HG03469 (cell line): ENCODE measurements around the gene PLB1.

ENCODE experiments used
- ATAC-seq: cut with Tn5 transposase; IDR thresholded peaks from one replicate; pipeline ENCODE4 v1.9.1; 2021; ENCODE audit warnings: mild to moderate bottlenecking, moderate library complexity, moderate number of reproducible peaks; ENCODE audit not compliant: unreplicated experiment

The PLB1 gene

DNA sequence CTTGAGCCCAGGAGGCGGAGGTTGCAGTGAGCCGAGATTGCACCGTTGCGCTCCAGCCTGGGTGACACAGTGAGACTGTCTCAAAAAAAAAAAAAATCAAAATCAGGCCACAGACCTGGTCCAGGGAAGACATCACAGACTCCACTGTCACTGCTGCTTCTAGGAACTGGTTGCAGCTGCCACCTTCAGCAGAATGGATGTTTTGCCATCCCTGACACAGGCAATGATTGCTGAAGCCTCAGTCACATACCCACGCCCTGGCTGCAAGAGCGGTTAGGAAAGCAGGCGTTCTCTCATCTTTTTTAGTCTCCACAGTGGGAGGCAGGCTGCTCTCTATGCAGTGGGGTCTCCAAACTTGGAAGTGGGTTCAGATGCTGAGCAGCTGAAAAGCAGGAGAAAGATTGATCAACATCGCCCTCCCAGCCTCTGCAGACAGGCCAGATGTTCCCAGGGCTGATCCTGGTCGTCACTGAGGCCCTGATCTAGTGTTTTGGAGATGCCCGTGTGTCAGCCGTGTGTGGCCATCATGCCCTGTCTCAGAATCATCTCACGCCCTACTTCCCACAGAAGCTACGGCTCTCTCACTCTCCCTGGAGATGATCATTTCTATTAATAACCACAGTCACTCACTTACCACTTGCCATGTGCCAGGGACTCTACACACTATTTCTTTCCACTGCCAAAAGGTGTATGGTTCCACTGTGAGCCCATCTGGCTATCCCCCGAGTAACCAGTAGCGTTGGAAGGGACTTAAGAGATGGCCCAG is 91.8 kb downstream of the PLB1 start:
- ATAC-seq: no peak

DNA sequence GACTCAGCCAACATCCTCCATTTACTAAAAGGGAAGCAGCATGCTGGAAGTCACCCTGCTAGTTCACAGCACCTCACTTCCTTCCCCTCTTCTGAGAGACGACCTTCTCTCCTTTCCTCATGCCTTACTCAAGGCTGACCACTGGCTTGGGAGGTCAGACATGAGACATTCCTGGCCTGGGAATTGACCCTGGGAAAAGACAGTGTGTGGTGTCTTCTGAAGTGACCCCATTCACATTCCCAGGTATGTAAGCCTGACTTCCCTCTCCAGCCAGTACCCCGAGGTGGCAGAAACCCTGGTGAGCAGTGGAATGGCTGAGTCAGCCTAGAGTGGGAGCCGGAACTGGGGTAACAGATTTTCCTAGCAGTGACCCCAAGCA is 92.4 kb downstream of the PLB1 start:
- no peak for ATAC-seq

DNA sequence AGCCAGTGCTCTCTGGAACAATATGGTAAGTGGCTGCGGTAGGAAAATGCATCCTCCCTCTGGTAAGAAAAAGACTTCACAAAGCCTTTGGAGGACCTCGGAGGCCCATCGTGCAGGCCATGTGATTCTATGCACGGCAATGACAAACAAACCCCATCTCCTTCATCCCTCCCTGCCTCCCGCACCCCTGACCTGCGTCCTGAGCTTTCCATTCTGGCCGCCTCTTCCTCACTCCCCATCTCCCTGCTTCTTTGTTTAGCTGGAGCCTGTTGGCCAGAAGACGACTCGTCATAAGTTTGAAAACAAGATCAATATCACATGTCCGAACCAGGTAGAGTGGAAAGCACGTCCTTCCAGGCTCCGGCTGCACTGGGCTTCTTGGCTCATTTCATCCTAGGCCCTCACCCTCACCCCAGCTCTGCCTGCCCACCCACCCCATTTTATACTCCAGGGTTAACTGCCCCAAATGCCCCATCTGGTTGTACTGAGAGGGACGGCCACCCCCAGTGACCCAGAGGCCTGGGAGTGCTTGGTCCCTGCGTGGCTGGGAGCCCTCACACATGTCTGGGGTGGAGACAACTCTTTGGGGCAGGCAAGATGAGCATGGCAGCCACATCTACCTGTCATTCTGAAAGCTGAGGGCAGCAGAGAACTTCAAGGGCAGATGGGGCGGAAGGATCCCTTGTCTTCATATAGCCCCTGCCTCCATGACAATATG is 94.0 kb downstream of the PLB1 start:
- no peak for ATAC-seq

DNA sequence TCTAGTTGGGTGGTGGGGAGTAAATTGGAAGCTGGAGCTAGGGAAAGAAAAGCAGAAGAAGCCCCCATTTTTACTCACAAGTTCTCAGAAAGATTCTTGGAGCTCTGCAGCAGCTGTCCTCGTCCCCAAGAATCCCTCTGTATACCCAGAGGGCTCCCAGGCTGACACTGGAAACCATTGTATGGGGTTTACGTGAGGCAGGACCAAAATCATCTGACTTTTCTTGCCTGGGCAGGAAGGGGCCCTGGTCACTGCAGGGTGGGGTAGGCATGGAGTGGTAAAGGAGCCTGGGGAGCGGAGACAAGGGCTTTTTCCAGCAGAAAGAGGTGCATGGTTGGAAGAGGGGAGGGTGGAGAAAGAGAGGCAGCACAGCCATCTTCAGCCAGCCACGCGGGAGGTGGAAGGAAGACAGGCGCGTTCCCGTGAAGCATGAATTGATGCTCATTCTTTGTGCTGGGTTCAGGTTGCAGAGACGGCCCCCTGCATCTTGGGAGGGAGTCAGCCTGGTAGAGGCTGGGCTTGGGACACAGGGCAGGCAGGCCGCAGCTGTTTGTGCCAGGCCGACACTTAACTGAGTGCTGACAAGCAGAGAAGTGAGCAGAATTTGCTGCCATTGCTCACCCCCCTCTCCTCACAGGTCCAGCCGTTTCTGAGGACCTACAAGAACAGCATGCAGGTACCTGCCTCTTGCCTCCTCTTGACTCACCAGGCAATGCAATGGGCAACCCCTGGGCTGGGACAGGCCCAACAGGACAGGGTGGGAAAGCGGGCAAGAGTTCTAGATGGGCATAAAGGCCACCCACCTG is 94.8 kb downstream of the PLB1 start:
- ATAC-seq: no peak

DNA sequence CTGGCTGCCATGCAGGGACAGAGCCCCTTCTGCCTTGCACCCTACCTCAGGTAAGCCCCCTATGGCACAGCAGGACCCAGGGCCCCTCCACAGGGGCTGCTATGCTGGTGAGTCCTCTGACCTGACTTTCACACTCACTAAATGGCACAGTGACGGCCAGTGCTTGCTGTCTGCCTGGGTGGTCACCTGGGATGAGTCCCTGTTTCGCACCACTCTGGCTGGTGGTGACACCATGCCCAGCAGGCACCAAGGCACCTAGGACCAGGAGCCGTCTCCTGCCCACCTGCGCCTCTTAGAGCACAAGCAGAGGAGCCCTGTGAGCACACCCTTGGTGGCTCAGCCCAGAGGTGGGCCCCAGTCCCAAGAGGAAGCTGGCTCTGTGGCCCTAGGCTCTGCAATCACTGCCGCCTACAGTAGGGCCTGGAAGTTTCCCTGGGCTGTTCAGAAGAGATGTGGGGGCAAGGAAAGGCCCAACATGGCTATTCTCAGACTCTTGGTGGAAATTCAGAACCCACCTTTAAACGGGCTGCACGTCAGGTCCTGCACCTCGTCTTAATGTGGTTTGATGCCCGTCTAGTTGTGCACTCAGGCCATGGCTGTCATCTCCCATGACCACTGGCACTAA is 96.0 kb downstream of the PLB1 start:
- ATAC-seq: no peak

DNA sequence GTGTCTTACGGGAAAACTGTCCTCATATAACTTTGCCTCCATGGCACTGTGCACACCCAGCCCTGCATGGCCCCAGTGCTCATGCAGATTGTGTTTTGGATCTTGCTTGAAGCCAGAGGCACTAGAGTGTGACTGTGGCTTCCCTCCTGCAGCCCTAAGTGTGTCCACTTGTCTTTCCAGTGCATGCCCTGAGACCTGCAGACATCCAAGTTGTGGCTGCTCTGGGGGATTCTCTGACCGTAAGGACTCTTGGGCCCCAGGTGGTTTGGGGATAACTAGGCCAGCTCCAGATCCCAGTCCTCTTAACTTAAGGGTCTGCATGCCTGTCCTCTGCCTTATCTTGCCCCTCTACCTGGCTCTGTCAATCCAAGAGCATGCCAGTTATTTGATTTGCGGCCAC is 96.6 kb downstream of the PLB1 start:
- ATAC-seq: no peak

DNA sequence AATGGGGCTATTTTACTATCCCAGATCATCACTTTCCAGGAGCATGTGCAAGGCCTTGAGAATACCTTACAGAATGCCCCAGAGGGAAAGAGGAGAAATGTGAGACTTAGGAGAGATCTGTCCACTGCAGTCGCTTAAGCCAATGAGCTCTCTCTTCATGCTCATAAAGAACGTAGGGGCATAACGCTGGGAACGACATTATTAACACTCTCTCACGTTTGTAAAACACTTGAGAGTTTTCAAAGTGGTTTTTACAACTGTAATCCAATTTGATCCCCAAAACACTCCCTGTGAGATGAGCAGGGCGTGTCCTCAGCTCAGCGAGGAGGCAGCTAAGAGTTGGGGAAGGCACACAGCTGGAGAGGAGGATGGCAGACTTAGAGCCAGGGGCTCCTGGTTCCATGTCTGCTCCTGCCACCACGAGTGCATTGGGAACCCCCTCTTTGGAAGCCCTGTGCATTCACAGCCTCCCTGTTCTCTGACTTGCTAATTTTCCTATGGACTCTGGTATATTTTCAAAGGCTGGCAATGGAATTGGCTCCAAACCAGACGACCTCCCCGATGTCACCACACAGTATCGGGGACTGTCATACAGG is 97.4 kb downstream of the PLB1 start:
- no peak for ATAC-seq

DNA sequence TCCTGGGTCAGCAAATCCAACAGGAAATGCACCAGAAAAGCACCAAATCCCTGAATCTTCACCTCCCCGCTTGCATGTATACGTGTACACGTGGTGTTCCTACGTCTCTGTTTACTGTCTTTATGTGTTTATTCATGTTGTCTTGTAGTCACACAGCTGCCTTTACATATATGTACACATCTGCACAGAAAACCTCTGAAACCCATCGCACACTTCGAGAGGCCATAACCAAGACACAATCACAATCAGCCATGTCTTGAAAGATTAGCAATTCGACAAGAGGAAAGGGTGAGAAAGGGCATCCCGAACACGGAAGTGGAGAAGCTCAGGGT is 98.1 kb downstream of the PLB1 start:
- no peak for ATAC-seq

DNA sequence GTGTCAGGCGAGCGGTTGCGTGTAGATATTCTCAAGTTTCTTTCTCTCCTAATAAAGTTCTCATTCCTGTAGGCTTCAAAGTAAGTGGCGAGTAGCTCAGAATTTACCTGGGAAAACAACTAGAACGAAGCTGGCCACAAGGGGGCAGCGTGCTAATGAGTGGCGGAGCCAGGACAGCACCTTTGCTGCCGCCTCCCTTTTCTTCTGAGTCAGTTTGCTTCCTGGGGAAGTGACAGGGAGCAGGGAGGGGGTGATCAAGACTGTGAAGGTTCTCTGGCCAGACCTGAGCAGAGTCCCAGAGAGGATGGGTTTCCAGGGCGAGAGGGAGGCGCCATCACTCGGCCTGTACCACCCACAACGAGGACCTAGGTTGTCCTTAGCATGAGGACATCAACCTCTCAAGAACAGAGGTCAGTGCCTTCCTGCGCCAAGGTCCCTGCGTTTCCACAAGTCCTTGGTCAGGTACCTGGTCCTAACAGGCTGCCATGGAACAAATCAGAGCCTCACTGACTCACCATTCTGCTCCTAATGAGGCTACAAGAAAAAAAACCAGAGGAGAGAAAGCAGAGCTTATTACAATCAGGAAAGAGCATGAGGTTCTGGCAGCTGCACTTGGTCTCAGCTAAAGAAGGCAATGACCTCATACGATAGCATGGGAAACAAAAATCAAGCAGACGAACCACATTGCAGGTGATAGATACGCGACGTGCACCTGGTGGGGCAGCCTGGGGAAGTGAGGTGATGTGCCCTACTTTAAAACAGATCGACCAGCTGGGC is 98.7 kb downstream of the PLB1 start:
- no peak for ATAC-seq

DNA sequence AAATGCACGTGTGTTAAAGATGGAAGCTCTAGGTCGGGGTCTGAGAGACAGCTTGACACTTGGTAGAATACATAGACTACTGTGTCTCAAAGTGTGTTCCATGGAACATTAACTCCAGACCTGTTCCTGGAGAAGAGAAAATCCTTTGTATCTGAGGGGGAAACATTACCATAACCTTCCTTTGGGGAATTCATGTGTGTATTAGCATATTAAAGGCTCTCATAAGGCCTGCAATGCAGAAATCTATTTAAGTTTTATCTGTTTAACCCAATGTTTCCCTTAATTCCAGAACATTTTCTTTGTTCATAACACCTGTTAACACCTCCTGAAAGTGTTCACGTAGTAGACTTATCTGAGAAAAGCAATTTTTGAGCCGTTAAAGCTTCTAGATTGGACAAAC is 99.5 kb downstream of the PLB1 start:
- ATAC-seq: no peak

DNA sequence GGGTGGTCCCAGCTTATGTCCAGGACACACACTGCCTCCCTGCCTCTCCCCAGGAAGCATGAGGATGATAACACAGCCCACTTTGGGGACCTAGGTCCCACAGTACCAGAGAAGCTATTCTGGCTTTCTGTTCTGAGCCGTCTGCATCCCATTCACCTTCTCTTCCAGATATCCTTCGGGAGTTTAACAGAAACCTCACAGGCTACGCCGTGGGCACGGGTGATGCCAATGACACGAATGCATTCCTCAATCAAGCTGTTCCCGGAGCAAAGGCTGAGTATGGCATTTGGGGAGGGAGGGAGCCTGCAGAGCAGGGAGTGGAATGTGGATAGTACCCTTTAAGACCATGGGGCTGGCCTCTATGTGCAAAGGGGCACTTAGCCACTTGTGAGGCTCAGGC is 102.6 kb downstream of the PLB1 start:
- no peak for ATAC-seq

DNA sequence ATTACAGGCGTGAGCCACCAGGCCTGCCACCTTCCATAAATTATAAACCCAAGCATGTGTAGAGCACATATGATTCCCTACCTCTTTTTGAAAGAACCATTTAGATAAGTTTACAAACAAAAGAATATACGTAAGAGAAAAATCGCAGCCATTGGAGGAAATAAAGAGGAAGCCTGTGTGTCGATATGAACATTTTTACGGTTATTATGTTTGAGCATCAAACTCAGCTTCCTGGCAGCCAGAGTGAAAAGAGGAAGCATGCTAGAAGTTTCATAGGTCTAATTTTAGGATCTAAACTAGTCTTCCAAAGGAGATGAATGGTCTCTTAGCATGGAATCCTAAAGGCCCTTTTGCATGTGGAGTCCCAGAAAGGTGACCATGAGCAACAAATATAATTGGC is 104.3 kb downstream of the PLB1 start:
- no peak for ATAC-seq

DNA sequence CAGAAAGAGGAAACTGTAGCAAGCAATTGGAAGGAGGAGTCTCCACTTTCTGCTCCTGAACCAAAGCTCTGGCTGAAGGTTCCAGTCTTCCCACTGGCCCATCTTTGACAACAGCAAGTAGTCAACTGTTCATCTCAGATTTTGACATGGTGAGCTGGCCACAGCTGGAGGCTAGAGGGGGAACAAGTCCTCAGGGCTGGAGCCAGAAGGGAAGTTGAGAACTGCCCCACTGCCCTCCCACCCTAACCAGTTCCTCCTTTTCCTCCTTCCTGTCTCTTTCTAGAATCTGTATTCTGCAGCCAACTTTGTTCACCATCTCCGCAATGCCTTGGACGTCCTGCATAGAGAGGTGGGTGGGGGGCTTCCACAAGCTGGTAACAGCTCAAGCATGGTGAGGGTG is 105.8 kb downstream of the PLB1 start:
- no peak for ATAC-seq

DNA sequence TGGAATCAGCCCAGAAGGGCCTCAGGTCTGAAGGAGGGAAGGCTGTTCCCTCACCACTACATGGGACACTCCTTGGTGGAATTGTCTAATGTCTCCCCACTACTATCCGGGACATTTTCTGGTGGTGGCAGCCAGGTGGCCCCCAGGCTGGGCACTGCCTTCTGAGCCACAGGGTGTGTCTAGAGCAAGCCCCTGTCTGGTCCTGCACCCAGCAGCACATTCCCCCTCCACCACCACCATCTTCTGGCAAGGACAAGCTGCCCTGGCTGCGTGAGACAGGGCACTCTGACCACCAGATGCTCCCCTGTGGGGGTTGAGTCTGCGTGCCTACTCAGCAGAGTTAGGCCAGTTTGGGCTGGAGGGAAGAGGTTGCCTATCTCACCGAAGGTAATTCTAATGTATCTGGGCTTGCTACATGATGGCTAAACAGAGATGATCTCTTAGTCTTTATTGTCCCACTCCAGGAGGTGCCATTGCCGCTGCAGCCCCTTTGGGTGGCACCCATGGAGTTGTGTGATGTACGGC is 106.3 kb downstream of the PLB1 start:
- no peak for ATAC-seq

DNA sequence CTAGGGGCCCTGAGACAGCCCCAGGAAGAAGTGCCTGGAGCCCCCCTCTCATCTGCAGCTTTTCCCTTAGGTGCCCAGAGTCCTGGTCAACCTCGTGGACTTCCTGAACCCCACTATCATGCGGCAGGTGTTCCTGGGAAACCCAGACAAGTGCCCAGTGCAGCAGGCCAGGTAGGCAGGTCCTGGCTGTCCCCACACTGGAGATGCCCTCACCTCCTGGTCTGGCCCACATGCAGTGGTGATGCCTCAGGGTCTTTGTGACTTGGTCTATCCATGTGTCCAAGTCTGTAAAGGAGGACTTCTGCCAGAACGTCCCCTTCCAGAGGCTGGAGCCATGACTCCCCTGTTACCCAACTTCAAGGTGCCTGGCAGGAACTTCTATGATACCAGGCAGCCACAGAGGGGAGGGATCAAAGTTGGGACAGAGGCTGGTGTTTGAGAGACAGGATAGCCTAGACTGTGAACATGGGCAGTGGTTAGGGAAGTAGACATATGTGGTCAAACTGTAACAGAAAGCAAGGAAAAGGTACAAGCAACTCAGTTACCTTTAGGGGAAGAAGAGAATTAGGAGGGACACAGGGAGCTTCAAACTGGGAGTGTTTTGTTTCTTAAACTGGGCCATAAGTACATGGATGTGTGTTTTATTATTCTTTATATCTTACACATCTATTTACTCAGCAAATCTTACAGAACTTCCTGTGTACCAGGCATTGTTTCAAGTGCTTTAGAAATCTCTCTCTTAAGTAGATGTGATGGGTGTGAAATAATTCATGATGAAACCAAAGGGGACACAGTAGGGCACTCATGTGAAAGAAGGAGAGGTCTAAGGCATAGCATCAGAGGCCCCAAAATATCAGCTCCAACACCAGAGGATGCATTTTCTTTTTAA is 107.1 kb downstream of the PLB1 start:
- ATAC-seq: no peak

DNA sequence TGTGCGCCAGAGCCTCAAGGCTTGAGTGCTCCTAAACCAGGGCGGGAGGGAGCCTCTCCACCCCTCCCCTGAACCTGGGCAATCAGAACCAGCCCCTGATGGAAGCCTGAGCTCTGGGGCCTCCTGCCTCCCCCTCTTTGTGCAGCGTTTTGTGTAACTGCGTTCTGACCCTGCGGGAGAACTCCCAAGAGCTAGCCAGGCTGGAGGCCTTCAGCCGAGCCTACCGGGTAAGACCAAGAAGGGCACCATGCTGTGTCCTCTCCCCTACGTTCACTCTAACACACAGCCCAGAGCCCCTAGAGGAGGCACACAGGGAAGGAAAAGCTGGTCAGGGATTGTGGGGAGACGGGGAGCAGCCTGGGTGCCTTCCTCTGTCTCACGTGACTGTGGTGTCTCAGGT is 108.0 kb downstream of the PLB1 start:
- no peak for ATAC-seq

DNA sequence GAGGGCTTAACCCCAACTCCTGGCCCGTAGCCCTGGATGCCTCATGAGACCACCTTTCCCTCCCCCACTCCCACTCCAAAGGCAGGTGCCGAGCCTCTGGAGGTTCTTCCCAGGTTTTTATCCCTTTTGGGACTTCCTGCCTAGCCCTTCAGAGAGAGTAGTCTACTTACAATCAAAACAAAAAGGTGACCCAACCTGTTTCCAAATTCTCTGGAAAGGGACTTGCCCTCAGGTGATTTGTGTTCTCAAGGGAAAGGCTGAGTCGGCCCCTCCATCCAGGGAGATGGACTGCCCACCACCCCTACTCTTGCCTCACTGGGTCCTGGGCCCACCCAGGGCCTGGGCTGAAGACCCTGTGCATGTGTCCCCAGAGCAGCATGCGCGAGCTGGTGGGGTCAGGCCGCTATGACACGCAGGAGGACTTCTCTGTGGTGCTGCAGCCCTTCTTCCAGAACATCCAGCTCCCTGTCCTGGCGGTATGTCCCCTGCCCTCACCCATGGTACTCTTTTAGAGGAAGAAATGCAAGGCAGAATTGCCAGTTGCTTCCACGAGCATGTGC is 108.5 kb downstream of the PLB1 start:
- ATAC-seq: no peak

DNA sequence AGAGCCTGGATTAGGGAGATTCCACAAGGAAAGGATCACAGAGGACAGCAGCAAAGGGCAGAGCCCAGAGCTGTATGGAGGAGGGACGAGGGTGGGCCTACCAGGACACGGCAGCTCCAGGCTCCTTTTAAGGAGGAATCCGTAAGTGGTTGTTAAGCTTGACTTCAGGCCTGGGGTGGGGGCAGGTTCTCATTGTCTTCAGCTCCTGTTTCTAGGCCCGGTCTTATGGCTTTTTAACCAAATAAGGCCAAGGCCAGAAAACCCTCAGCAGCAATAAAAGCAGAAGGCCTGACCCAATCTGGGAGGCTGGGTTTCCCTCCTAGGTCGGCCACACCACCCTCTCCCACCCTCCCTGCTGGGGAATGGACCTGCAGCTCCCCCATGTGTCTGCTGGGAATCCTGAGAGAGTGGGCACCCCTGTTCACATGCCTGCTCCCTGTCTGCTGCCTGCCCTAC is 111.2 kb downstream of the PLB1 start:
- ATAC-seq: no peak
